ENCODE results near the gene SUMF1.
"Not testable (repeated sequence)": the region's sequence is repeated elsewhere in the genome, so short reads cannot be mapped to it uniquely, and the experiment has no call there.

The SUMF1 gene

DNA sequence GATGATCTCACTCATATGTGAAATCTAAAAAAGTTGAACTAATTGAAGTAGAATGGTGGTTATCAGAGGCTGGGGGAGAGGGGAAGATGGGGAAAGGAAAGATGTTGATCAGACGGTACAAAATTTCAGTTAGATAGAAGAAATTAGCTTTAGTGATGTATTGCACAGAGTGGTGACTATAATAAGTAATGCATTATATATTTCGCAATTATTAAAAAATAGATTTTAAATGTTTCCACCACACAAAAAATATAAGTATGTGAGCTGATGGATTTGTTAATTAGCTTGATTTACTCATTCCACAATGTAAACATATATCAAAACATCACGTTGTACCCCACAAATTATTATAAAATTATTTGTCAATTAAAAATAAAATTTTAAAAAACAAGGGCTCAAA lies 8.1 kb downstream of the SUMF1 start:
- no peak for DNase-seq

DNA sequence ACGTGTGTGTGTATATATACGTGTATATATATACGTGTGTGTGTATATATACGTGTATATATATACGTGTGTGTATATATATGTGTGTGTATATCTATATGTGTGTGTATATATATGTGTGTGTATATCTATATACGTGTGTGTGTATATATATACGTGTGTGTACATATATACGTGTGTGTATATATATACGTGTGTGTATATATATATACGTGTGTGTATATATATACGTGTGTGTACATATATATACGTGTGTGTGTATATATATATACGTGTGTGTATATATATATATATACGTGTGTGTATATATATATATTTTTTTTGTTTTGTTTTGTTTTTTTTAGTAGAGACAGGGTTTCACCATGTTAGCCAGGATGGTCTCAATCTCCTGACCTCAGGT lies 10.3 kb downstream of the SUMF1 start:
- DNase-seq, result not testable (repeated sequence)

DNA sequence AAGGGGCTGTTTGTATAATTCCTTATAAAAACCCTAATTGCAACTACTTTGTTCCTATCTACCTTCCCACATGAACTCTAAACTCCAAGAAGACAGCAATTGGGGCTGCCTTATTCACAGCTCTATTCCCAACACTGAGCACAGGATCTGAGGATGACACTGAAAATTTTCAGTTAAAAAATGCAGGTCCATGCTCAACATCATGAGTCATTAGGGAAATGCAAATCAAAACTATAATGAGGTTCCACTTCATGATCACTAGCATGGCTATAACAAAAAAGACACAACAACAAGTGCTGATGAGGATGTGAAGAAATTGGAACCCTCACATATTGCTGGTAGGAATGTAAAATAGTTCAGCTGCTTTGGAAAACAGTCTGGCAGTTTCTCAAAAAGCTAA lies 12.9 kb downstream of the SUMF1 start:
- DNase-seq, result no peak

DNA sequence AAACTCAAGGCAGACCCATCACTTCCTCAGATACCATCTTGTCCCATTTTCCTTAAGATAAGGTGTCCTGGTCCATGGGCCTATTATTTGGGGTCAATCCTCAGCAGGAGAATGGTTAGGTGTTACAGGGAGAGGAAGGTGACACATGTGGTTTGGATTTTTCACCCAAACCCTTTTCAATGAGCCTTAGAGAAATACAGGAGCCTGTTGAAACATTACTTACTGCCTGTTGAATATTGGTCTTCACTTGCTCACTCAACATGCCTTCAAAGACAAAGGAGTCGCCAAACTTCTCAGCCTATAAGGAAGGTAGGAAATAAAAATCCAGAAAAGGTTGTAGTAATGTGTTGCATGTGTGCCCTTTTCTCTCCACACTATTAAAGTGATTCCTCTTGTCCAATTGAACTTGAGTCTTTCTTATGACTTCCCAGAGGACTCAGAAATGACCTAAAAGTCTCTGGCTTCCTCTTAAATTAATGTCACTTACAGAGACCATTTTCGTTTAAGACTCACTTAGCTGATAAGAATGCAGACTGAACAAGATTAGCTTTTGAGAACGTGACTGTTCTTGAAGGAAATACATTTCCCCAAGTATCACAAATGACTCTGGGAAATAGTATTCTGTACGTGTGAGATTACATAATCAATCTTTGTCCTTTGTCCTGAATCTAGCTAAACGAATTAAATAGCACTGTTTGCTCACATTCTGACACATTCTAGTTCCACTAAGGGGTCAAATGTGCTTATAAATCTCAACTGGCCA lies 17.8 kb downstream of the SUMF1 start:
- no peak for DNase-seq

GRCh38 chr3:4448187-4448586 lies 18.9 kb downstream of the SUMF1 start:
- DNase-seq, result no peak

- DNase-seq, result no peak
Observed at GRCh38 chr3:4447295-4447999, 19.6 kb downstream of the SUMF1 start.

- DNase-seq, result no peak
Observed at GRCh38 chr3:4440951-4441350, 26.1 kb downstream of the SUMF1 start.

- DNase-seq, result no peak
Observed at GRCh38 chr3:4438296-4438695, 28.8 kb downstream of the SUMF1 start.

DNA sequence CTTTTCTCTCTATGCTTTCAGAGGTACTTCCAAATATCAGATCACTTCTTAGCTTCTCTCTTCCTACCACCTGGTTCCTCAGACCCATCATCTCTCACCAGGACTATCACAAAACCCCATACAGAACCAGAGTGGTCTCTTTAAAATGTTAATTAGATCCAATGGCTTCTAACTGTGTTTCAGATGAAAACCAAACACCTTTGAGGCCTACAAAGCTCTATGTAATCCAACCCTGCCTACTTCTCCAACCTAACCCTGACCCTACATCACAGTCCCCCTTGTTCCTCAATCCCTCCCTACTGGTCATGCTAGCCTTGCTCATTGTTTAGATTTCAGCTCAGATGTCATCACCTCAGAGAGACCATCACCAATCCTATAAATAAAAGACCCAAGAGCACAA lies 34.8 kb downstream of the SUMF1 start:
- no peak for DNase-seq

DNA sequence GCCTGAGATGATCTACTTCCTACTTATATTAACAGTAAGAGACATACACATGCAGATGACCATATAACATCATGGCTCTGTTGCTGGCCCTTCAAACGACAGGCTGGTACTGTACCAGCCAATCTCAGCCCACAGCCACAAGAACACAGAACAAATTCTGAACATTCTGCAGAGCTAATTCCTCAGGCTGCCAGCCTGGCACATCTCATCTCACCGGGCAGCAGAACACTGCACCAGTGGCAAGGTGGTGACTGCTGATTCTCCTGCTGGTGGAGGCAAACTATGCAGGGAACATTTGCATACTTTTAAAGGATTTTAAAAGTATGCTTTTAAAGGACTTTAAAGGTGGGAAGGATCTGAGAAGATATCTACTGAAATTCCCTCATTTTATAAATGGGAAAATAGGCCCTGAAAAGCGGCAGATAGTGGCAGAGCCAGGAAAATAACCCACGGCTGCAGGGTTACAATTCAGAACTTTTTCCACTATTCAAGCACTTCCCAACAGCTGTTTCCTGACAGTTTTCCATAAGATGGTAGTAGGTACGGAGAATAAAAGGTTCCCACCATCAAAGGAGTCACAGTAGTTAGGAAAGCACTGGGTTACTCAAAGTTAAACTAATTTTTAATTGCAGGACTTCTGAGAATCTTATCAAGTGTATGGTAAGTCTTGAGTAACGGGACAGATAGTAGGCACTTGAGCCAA lies 37.3 kb downstream of the SUMF1 start:
- DNase-seq, result no peak

DNA sequence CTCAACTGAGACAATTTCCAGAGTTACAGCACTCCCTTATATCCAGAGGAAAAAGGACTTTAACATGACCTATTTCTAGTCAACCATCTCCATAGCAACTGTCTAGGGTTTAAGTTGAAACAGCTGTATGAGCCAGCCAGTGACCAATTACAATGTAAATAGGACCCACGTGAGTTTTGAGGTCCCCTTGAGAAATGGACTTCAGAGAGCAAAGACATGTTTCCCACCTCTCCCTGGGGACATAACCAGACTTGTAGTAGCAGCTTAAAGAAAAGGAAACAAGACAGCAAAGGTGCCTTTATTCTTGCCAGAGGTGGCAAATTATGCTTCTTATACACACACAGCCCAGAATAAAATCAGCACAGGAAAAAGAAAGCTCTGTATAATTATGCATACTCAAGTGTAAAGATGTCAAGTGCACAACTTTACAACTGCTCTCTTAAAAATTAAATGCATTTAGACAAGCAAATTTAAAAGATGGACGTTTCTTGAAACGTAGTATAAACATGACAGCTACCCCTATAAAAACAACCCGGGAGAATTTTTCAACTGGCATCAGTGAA lies 40.2 kb downstream of the SUMF1 start:
- DNase-seq, result no peak

DNA sequence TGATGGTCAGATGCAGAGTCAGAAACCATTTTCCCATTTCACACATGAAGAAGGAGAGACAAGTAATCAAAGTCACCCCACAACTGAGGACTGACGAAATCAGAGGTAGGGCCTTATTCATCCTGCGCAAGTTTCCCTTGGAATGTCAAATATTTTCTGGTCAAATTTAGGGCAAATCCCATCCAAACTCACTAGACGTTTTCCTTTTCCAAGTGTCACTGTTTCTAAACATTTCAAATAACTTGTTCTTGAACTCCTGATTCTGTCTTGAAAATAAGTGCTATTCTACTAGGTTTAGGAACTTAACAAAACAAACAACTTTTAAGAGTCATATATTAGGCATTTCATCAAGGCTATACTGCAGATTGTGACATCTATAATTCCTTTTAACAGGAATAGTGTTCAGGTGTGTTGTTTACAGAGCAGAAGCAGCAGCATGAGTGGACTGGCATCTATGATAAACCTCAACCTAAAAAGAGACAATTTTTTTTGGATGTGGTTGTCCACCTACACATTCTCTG lies 40.7 kb downstream of the SUMF1 start:
- no peak for DNase-seq

GRCh38 chr3:4425707-4426106 lies 41.4 kb downstream of the SUMF1 start:
- DNase-seq, result no peak

GRCh38 chr3:4425055-4425454 lies 42.0 kb downstream of the SUMF1 start:
- no peak for DNase-seq

- DNase-seq, result no peak
Observed at GRCh38 chr3:4421121-4421520, 45.9 kb downstream of the SUMF1 start.

DNA sequence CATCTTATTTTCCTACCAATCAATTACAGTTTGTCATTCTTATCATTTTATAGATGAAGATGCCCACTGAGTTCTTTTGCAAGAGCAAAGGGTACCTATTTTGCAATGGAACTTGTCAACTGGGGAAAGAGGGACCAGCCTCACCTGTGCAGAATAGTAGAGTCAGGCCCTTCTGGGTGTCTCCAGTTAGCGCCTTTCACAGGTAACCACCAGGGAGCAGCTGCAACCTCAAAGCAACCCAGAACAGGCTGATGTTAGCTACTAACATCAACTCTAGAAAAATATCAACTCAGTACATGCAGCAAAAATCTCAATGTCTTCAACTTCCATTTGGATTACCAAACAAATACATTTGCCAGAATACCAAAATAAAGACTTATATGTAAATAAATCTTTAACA lies 47.1 kb downstream of the SUMF1 start:
- no peak for DNase-seq

DNA sequence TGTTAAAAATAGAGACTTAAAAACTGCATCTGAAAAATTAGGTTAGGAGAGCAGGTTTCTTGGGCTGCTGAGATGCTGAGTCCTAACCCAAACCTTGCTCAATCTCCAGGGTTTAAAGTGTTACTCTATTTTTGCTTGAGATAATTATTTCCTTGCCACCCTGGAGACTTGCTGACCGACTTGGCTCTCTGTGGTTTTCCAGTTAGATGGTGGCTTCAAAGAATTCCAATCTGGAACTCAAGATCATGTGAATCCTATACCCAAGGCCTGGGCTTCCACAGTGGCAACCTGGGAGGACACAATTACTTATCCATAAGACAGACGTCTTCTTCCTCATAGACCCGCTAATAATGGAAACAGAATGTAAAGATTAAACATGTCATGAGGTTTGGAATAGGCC lies 47.7 kb downstream of the SUMF1 start:
- DNase-seq, result no peak

GRCh38 chr3:4418156-4418555 lies 48.9 kb downstream of the SUMF1 start:
- DNase-seq, result no peak

GRCh38 chr3:4417449-4417848 lies 49.6 kb downstream of the SUMF1 start:
- DNase-seq, result no peak

DNA sequence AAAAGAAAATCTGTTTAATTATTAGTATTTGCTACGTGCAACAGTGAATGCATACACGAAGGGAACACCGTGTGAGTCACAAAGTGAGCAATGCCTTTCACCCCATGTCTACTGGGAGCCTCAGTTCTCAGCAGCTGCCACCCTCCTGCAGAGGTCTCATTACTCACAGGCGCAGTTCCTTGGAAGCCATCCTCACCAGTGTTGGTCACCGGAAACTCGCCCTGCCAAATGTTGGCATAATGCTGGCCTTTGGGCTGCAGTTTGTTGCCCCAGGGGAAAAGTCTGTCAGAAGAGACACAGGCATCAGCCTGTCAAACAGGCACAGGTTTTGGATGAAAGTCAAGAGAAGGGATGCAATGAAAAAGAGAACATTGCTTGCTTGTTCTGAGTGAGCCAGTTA lies 50.1 kb downstream of the SUMF1 start:
- no peak for DNase-seq

DNA sequence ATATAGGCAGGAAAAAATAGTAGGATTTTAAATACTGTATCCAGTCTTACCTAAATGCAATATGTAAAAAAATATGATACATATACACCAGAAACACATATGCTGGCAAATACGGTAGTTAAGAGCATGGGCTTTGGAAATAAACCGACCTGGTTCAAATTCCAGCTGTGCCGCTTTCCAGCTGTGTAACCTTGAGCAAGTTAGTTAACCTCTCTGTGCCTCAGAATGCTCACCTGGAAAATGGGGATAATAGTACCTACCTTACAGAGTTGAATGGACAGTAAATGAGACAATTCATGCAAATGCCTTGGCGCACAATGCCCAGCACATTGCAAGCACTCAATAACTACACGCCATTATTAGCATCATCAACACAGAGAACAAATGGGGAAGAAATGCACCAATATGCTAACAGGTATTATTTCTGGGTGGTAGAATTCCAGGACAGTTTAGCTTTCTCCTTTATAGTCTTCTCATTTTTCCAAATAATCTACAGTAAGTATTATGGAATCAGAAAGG lies 50.6 kb downstream of the SUMF1 start:
- no peak for DNase-seq

DNA sequence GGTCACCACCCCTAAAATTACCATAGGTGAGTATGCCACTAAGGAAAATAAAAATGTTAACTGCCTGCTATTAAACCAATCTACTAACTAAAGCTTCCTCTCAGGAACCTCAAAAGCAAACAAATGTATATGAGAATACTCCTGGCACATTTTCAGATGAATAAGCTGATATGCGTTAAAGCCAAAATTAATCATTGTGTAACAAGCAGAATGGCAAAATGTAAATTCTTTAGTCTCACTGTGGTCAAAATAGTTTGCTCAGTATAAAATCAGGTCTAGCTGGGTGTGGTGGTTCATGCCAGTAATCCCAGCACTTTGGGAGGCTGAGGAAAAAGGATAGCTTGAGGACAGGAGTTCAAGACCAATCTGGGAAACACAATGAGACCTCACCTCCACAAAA lies 53.6 kb downstream of the SUMF1 start:
- DNase-seq, result no peak

- DNase-seq, result no peak
Observed at GRCh38 chr3:4411833-4412232, 55.2 kb downstream of the SUMF1 start.

Measured in activated CD4-positive, alpha-beta T cell treated with anti-CD3 and anti-CD28 coated beads for 1 hour (primary cell).